ENCODE data around the gene TFAP2A.

TFAP2A gene

DNA sequence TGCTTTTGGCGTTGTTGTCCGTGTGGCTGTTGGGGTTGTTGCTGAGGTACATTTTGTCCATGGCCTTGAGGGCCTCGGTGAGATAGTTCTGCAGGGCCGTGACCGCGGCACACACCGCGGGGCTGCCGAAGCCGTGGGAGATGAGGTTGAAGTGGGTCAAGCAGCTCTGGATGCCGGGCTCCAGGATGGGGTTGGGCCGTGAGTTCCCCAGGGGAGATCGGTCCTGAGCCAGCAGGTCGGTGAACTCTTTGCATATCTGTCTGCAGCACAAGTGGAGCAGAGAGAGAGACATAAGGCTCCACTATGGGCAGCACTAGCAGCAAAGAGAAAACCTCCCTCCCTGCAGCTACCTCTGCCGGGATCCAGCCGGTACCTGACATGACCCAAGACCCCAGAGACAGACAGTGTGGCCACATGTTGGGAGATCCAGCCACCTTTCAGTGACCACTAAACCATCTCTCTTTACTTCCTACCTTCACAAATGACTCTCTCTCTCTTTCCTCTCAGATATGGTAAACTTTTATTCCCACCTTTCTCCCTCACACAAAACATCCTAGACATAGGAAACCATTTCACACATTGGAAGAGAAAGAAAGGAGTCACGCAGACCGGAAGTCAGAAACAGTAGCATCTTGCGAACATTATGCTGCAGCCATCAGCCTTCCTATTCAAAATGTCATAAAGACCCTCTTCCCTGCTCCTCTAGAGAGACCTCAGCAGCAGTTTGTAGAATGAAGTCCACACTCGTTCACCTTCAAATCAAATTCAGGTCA, 16.2 kb downstream of the TFAP2A start:
- no peak for DNase-seq

DNA sequence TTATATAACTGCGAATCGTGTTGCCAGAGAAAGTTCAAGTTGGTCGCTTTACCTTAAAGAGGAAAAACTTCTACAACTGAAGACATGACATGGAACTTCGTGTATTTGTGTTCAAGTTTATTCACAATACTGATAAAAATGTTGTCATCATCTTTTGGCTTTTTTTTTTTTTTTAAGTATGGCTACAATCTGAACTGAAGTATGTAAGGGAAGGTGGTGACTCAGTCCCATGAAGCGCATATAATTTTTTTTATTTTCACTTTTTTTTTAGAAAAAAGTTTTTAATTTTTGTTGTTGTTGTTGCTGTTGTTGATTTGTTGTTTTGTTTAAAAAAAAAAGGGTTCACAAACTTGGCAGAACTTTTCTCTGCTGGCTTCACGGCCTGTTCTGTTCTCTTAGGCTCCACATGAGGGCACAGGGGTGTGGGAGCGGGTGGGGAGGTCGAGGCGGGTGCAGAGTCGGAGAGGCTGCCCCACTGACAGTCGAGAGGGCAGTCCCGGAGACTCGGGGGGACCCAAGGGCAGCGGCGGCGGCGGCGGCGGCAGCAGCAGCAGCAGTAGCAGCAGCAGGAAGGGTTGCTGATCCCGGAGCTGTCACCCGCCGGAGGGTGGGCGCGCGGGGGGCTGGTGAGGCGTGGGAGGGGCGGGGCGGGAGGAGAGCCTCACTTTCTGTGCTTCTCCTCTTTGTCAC, 17.0 kb downstream of the TFAP2A start:
- DNase-seq = no peak

DNA sequence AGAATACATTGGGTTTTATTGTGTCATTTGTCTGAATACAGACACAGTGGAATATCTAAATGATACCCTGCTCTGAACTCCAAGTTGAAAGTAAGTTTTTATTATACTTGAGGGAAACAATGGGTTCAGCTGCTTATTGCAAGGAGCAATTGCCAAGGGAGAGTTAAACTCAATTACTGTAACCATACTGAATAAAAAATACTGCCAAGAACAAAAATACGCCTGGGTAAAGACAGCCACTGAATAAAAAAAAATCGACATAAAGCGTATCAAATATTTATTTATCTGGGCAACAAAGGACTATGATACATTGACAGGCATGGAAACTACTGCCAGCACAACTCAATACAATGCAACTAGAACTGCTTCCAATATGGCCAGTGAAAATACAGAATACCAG, 18.1 kb downstream of the TFAP2A start:
- no peak for DNase-seq

DNA sequence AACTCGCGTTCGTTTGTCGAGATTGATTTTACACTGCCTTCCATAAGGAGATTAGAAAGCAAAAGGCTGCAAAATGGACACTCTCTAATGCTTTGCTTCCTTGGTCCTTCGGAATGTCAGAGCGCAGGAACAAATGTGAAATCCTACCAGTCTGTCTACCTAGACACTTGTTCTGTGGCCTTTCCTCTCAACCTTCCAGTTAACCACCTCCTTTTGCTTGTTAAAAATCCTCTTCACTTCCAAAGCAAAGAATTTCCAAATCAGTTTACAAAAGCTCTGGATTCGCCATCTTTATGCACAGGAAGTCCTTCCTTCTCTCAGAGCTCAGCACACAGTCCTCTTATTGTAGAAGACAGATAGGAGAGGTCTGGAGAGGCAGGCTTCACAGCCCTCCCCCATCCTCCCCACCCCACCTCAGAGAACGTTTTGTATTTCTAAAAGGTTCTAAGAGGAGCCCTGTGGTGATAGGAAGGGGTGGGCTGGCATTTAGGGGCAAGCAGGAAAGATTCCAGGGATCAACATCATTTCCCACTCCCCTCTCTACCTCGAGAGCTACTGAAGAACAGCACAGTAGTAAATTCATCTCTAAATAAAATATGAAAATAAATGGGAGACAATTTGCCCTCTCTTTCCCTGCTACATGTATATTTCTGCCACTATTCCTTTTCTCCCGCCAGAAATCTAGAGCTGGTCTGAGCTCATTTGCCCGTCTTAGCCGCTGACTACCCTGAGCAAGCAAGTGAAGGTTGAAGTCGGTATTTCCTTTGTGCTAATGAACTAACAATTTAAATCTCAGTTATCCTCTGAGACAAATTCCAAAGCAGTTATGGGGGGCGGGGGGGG, 18.9 kb downstream of the TFAP2A start:
- DNase-seq = no peak

DNA sequence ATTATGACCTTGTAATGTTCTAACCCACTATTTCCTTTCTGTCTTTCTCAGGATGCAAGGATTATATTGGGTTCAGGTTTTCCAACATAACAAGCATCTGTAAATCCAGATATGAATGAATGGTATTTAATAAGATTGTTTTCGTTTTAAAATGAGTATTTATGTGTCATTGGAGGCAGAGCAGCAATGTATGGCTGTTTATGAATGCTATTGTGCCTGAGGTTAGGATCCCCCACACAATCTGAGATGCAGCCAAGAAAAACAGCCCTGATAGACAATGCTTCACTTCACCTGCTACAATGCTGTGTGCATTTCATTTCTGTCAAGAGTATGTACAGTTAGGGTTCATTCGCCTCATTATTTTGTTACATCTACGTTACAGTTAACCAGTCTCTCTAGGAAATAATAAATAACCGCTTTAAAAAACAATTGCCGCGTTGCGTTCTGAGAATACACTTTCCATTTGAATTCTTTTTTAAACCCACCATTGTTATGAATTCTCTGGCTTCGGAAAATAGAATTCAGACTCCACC, 19.6 kb downstream of the TFAP2A start:
- DNase-seq = no peak

DNA sequence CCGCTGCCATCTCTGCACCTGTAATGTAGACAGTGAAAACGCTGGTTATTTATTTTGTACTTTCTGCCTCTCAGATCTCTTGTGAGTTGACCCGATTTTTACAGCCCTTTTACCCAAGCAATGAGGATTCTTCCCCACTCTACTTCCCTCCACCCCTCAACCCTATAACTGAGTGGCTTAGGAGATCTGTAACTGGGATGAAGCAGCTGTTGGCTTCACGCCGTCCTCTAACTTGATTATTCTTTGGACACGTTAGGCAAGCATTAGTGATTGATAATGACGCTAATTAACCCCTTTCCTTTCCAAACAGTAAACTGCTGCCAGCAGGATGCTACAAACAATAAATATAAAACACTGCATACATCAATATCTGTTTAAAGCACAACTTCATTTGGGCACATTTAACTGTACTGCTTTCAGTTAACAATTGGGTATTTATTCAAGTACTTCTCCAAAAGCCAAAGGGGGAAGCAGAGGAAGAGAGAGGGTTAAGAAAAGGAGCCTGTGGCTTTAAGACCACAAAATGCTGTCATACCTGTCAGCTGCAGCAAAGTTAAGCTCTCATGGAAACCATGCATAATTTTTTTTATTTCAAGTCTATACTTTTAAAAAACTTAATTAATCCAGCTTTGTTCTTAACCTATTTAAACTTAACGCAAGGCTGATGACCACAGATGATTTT, 21.2 kb downstream of the TFAP2A start:
- DNase-seq = no peak

DNA sequence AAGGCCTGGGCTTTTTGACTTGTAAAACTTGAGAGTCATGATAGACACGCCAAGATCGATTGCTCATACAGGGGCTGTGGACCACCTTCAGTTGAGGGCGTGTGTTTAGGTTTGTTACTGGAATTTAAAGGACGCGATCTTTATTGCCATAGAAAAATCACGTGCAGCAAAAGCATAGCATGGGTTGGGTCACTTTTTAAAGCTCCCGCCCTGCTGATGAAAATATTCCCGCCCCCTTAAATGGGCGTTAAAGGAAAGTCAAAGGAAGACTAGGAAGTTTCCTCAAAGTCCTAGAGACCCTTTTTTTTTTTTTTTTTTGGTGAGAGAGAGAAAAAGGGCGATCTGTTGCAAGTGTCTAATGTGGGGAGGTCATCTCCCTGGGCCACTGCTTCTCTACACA, 23.1 kb downstream of the TFAP2A start:
- DNase-seq = no peak

DNA sequence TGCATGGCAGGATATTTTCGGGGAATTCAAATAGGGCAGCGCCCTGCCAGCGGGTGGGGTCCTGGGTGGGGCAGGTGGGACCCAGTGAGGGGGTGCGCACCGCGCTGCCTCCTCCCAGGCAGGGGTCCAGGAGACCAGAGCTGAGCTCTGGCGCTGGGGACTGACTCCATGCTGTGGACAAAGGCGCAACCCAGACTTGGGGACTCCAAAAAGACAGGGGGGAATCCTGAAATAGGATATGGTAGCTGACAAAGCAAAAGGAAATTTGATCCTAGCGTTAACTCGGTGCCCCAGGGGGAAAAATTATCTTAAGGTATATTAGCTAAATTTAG, 23.6 kb downstream of the TFAP2A start:
- DNase-seq = no peak

DNA sequence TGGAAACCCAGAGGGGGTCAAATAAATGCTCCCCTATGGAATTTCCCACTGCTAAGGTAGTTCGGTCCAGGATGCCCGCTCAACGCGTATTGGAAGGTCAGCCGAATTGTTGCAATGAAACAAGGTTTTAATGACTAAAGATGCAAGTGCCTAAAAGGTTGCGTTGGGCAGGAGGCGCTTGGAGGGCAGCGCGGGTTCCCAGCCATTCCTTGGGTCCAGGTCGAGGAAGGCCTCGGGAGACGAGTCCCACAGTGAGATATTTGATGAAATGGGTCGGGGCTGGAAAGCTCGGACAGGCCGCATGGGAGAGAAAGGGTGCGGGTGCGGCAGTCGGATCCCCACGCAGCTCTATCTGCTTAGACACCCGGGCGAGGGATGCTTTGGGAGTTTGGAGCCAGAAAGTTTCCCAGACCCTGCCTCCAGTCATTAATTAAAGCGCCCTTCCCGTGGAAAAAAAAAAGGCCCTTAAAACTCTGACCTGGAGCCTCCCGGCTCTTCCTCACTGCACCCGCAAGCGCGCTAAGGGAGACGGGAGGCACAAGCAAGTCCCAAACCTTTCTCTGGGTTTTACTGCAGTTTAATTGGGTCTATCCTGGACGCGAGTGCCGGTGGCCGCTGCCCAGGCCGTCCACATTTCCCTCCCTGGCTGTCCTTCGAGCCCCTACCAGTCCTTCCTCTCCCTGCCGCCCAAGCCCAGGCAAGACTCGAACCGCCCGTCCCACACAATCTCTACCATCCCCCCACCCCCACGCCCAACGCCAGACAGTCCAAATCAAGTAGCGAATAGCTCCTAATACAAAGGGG, 24.2 kb downstream of the TFAP2A start:
- no peak for DNase-seq

DNA sequence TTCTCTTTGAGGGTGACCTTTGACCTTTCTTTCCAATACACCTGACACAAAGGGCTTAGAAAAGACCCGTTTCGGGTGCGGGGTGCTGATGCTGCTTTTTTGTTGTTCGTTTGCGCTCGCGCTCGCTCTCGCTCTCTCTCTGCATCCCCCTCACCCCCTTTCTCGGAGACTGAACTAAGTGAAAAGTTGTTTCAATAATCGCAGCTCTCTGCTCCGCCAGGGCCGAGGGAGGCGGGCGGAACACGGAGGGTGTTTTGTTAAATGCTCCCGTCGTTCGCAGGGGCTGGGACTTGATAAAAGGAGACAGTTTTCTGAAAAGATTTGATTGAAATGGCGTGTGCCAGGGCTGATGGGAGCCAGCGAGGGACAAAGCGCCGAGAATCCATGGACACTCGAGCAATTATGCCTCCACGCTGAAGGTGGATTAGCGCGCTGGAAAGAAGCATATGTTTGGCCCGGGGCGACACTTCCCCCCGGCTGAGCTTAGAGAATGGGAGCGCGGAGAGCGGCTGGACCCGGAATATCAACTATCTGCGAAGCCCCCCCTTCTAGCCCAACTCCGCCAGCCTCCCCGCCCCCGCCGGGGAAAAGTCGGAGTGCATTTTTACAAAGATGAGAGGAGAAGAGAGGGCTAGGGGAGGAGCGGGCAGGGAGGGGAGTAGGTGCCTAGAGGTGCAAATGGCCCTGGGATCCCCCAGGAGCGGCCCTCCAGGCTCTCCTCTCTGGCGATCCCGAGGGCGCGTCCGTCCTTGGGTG, 25.0 kb downstream of the TFAP2A start:
- no peak for DNase-seq

DNA sequence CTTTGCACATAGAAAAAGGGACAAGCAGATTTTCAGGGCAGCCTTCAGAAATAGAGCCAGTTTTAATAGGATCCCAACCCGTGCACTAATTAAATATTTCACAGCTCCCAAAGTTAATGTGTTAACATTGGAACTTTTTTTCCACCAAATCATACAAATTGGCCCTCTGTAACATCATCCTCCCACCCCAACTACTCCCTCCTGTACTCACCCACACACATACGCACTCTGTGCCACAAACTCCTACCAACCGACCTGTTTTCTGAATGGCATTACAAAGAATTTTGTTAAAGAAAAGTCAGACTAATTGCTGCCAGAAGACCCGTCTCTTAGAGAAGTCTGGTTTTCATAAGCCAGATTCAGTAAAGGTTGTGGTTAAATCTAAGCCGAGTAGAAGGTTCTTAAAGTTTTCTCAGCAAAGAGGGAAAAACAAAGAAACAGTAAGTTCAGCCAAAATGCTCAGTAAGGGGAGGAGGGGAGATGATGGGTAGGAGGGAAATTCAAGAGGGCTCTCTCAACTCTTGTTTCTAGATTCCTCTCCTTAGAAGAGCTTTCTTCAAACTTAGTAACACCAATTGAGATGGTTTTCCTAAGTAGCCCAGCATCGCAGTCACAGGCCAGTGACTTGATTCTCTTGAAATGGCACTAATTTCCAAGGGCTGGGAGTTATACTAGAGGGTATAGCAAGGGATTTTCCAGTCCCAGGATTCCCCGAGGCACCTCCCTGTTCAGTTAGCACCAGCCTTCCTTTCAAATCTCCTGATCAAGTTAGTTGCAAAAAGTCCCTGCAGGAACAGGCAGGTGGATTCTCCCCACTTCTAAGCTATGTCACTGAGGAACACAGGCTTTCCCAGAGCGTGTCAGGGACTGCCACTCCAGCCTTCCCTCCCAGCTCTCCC, 27.9 kb downstream of the TFAP2A start:
- no peak for DNase-seq

DNA sequence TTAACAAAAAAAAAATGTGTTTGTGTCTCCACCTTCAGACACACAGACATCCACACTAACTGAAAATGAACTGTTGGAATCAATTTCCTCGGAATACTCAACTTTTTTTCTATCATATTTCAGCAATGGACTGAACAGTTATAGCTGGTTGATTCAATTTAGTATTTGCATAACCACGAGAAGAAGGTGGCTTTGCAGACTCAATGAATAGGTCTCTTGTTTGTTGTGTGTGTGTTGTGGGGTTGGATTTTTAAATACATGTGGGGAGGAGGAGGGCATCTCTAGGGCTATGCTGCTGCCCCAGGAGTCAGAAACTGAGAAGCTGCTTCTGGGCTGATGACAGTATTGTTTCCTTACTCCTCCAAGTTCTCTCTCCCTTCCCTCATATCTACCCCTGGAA, 28.7 kb downstream of the TFAP2A start:
- no peak for DNase-seq

DNA sequence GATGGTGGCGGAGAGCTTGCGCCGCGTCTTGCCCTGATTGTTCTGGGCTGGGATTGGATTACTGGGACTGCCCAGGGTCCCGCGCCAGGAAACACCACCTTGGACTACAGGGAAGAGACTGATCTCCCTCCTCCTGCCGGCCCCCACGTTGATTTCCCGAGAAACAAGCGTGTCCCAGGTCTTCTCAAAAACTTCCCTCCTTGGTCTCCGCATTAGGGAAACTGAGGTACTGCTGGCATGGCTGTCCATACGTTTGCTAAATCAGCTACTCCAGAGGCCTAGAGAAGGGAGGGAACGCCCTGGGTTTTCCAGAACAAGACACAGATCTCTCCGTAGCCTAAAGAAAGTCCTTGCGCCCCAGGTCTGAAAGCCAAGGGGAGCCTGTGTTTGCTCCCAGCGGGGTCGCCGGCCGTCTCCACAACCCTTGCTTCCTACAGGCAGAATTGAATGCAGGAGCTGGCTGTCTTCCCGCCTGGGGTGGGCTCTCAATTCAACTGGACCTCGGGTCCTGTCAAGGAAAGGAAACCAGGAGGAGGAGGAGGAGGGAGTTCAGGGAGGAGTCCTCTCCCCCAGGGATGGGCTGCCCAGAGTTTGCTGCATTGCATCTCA, 29.2 kb downstream of the TFAP2A start:
- DNase-seq = no peak

DNA sequence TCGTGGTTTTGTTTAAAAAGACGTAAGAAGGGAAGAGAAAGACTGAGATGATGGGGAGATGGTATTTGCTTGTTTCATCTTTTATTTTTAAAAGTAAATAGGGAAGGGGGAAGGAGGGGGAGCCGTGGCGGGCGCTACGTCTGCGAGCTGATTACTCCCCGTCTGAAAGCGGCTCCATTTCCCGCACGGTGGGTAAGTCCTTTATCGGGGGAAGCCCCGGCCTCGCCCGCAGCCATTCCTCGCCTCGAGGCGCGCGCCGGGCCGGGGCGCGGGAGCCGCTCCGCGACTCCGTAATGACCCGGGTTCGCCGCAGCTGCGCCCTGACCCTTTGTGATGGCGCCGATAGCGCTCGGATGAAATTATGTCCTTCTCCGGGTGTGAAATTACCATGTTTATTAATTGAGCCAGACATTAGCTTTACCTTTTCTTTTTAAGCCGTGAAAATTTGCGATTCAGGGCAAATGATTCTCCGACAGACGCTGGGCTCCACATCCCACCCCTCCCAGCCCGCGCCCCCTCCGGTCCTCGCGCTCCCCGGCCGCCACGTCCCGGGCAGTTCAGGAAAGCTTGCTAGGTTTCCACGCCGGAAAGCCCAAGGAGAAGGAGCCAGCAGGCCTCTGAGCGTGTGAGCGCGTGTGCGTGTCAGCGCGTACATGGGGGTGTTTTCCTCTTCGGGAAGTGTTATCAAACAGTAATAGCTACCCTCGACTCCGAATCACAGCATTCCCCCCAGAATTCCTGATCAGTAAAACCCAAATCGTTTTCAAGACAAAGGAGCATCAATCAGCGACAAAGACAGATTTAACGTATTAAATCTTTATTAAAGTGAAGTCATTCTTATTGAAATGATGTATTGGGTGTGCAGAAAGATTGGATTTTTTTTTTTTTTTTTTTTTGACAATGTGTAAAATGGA, 30.0 kb downstream of the TFAP2A start:
- DNase-seq = no peak

DNA sequence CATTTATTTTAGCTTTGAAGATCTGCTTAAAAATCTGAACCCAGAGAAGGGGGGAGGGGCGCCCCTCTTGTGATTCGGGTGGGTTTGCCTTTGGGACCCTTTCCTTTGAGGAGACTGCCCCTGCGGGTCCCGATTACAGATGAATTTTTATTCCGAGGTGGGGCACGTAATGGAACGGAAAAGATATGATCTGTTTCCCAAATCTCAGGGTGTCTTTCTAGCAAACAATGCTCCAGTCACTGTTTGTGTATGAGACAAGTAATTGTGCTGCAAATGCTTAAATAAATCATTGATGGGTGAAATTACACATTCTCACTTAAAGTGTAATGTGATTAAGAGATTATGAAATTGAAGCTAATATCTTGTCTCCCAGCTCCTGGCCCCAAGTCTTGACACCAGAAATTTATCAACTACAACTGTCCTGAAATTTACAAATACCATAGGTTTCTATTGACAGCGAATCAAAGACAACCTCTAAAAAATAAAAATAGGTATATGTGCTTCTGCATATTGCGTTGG, 30.7 kb downstream of the TFAP2A start:
- no peak for DNase-seq

DNA sequence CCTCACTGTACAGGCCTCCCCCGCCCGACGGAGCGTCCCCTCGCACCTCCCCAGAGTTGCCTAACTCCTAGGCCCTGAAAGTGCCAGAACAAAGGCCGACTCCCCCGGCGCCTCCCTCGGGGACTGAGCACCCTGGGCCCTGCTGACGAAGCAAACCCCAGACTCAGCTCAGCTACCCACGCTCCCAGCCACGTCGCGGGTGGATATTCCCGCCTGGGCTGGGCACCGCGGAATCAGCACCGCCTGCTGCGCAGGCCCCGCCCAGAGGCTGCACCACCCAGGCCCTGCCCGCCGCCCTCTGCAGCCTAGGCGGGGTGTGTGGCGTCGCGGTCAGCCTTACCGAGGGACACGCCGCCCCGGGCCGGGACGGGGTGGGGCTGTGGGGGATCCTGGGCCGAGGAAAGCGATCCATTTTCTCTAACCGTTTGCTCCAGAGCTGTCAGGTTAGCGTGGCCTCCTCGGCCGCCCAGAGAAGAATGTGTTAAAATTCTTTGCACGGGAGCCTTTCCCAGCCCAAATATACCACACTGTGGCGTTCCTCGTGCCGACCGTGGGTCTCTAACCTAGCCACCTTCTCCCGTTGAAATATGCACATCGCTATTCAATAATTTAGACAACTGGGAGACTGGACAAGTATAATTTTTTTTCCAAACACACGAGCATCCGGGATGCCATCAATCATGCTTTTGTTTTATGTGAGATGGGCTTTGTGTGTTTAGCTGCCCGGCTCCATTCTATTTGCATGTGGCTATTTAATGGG, 31.4 kb downstream of the TFAP2A start:
- no peak for DNase-seq

DNA sequence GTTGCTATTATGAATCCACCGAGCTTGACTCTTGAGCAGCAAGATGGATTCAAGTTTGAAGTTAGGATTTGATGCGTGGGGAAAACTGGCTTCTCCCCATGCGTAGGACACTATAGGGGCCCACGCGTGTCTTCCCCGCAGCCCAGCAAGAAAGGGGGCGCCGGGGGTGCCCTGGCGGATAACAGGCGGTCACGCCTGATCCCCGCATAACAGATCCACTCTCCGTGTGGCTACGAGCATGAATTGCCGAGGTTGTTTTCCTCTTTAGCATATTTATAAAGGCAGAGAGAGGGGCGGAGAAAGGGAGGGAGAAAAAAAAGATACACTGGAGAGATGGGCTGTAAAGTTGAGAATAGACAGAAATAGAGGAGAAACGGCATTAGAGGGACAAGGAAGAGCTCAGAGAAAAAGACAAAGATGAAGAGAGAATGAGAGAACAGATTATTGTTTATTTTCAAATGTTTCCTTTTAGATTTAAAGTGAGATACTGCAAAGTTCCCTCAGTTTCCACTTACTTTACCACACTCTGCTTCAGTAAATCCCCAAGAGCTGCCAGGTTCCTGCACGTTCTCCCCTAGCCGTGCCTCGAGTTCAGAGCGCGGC, 32.0 kb downstream of the TFAP2A start:
- no peak for DNase-seq

All from suppressor macrophage treated with lipopolysaccharide for 4 hours (primary cell).